ENCODE data around the gene MTA3. TPM values are rescaled to one million over a fixed set of nuclear protein-coding genes. Genes with fewer than 3 reads are reported as not detected.

Gene MTA3
- total and polyA plus RNA-seq, 2 donors (not counting 1 experiment from before 2014, with no cell fraction given): 13.4 to 33.2 TPM

DNA sequence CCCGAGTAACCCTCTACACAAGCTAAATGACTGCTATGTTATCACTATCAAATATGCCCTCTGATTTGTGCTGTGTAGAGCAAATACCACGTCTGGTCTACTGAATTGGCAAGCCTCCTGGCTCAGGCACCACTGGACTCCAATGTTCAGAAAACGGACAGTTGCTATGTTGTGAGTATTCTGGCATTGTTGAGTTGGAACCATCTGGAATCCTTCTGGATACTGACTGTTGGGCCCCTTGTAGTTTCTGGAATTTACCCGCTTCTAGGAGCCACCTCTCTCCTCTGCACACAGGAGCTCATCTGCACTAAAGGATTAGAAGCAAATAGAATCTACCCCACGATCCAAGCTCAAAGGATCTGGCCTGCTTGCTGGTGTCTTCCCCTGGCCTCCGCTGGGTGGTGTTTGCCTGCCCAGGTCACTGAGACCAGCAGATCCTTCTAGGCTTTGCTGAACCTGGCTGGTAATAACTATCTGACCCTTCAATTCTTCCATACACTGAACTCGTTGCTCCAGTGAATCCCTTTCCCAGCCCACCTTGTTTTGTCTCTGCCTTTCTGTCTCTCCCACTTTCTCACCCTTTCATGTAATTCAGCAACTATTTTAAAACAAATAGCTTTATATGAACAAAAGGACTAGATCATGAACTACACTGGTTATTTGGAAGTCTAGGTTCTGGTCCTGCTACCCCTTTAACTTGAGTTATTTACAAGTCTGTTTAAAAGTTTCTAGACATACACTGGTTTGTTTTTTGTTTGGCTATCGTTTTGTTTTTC, 226.0 kb downstream of the MTA3 start:
- no peak for DNase-seq
- peak overlapping the region; percentile 88 for H3K27ac Mint-ChIP-seq
- H3K4me1 ChIP-seq (ENCODE audit: control insufficient read depth in 2 of 2, insufficient read depth in 2 of 2, low read length in 2 of 2): peaks cover 18 to 37% of the 10 kb centered on the region in 2 donors
- no peaks in the 10 kb centered on the region for H3K27me3 Mint-ChIP-seq
- no peak overlapping the region for H3K9ac ChIP-seq (ENCODE audit: low read length)
- peak overlapping the region; percentile 87 for H3K4me3 Mint-ChIP-seq
- intact Hi-C loops (cut with micrococcal nuclease): loop anchor here (5.0 kb wide), 1 partner anchor 132 kb away; no protein-coding TSS in a partner anchor
- H3K79me2 ChIP-seq (ENCODE audit: control insufficient read depth, insufficient read depth, low read length): peaks cover 27% of the 10 kb centered on the region
- peak overlapping the region in 1 of 2 donors; percentile 69 for H3K27ac ChIP-seq (ENCODE audit: low read length in 2 of 2)
- TF ChIP-seq, protein P1, sequence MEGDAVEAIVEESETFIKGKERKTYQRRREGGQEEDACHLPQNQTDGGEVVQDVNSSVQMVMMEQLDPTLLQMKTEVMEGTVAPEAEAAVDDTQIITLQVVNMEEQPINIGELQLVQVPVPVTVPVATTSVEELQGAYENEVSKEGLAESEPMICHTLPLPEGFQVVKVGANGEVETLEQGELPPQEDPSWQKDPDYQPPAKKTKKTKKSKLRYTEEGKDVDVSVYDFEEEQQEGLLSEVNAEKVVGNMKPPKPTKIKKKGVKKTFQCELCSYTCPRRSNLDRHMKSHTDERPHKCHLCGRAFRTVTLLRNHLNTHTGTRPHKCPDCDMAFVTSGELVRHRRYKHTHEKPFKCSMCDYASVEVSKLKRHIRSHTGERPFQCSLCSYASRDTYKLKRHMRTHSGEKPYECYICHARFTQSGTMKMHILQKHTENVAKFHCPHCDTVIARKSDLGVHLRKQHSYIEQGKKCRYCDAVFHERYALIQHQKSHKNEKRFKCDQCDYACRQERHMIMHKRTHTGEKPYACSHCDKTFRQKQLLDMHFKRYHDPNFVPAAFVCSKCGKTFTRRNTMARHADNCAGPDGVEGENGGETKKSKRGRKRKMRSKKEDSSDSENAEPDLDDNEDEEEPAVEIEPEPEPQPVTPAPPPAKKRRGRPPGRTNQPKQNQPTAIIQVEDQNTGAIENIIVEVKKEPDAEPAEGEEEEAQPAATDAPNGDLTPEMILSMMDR (IDR thresholded peaks at IDR 0.05): no peak
- no peak for TF ChIP-seq EZH2 (IDR thresholded peaks at IDR 0.05; ENCODE audit: borderline replicate concordance, insufficient read depth, low read depth, low read length, poor library complexity, severe bottlenecking)
- ChIA-PET POLR2A (interaction anchor here (1.5 to 6.5 kb wide), 2 partner anchors 16 to 43 kb away, joined by 3 to 82 read pairs; no protein-coding TSS in a partner anchor), CTCF (interaction anchor here (1.4 to 4.3 kb wide), 3 partner anchors 11 to 34 kb away, joined by 5 to 64 read pairs (median 9); no protein-coding TSS in a partner anchor)
- no peaks in the 10 kb centered on the region for H3K27me3 ChIP-seq (replicated peaks in 1 of 4; ENCODE audit: control extremely low read depth in 1 of 4, control insufficient read depth in 3 of 4, insufficient read depth in 4 of 4, low read length in 3 of 4)
- no peaks in the 10 kb centered on the region for H3K9me3 ChIP-seq (ENCODE audit: control extremely low read depth in 1 of 3, control insufficient read depth in 2 of 3, insufficient read depth in 1 of 3, low read length in 2 of 3)
- no peak for ATAC-seq (ENCODE audit: low read depth)
- H3K4me3 ChIP-seq (ENCODE audit: control extremely low read depth in 1 of 5, extremely low read depth in 1 of 5, insufficient read depth in 1 of 5, low read depth in 2 of 5, low read length in 4 of 5): no peak overlapping the region
- no peaks in the 10 kb centered on the region for H3K36me3 ChIP-seq (replicated peaks in 1 of 2; ENCODE audit: control extremely low read depth in 1 of 2, control insufficient read depth in 1 of 2, extremely low read depth in 1 of 2, insufficient read depth in 2 of 2, low read length in 1 of 2)
- no peaks in the 10 kb centered on the region for H4K20me1 ChIP-seq (ENCODE audit: control insufficient read depth, insufficient read depth, low read length, poor library complexity, severe bottlenecking)
- peak overlapping the region; percentile 90 for H3K4me2 ChIP-seq (replicated peaks; ENCODE audit: low read depth, low read length, poor library complexity, severe bottlenecking)
- peak overlapping the region; percentile 92 for H2AFZ ChIP-seq (ENCODE audit: insufficient read depth, low read depth, low read length, poor library complexity, severe bottlenecking)
- H3K9me3 Mint-ChIP-seq (ENCODE audit: insufficient read depth): no peaks in the 10 kb centered on the region
- H3K4me1 Mint-ChIP-seq: peaks cover 46% of the 10 kb centered on the region
- WGBS (ENCODE audit: insufficient coverage): 77% methylated on average over 5 of the region's 8 CpGs

DNA sequence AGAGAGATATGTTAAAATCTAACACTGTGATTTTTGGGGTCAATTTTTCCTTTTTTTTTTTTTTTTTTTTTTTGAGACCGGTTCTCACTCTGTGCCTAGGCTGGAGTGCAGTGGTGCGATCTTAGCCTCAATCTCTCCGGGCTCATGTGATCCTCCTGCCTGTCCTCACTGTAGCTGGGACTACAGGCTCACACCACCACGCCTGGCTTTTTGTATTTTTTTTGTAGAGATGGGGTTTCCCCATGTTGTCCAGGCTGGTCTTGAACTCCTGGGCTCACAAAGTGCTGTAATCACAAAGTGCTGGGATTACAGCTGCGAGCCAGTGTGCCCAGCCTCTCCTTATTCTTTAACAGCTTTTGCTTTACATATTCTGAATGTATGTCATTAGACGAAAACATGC, 226.8 kb downstream of the MTA3 start:
- 100% methylated on average over 2 of the region's 6 CpGs for WGBS (ENCODE audit: insufficient coverage)
- ChIA-PET POLR2A (interaction anchor here (6.5 kb wide), 1 partner anchor 15 kb away, joined by 82 read pairs; no protein-coding TSS in a partner anchor), CTCF (interaction anchor here (2.9 to 4.3 kb wide), 2 partner anchors 16 to 33 kb away, joined by 9 to 64 read pairs; no protein-coding TSS in a partner anchor)
- no peak for ATAC-seq (ENCODE audit: low read depth)
- TF ChIP-seq, protein P1 (IDR thresholded peaks at IDR 0.05): no peak
- no peak for TF ChIP-seq EZH2 (IDR thresholded peaks at IDR 0.05; ENCODE audit: borderline replicate concordance, insufficient read depth, low read depth, low read length, poor library complexity, severe bottlenecking)
- H3K4me1 ChIP-seq (ENCODE audit: control insufficient read depth in 2 of 2, insufficient read depth in 2 of 2, low read length in 2 of 2): peaks cover 18 to 37% of the 10 kb centered on the region in 2 donors
- intact Hi-C loops (cut with micrococcal nuclease): no loop called here
- peaks cover 22% of the 10 kb centered on the region for H3K79me2 ChIP-seq (ENCODE audit: control insufficient read depth, insufficient read depth, low read length)
- no peak overlapping the region for H3K4me2 ChIP-seq (replicated peaks; ENCODE audit: low read depth, low read length, poor library complexity, severe bottlenecking)
- no peaks in the 10 kb centered on the region for H3K36me3 ChIP-seq (replicated peaks in 1 of 2; ENCODE audit: control extremely low read depth in 1 of 2, control insufficient read depth in 1 of 2, extremely low read depth in 1 of 2, insufficient read depth in 2 of 2, low read length in 1 of 2)
- DNase-seq: no peak
- no peaks in the 10 kb centered on the region for H4K20me1 ChIP-seq (ENCODE audit: control insufficient read depth, insufficient read depth, low read length, poor library complexity, severe bottlenecking)
- peak overlapping the region in 1 of 2 donors; percentile 69 for H3K27ac ChIP-seq (ENCODE audit: low read length in 2 of 2)
- H2AFZ ChIP-seq (ENCODE audit: insufficient read depth, low read depth, low read length, poor library complexity, severe bottlenecking): no peak overlapping the region
- H3K4me3 ChIP-seq (ENCODE audit: control extremely low read depth in 1 of 5, extremely low read depth in 1 of 5, insufficient read depth in 1 of 5, low read depth in 2 of 5, low read length in 4 of 5): no peak overlapping the region
- no peak overlapping the region for H3K9ac ChIP-seq (ENCODE audit: low read length)
- peaks cover 46% of the 10 kb centered on the region for H3K4me1 Mint-ChIP-seq
- H3K9me3 Mint-ChIP-seq (ENCODE audit: insufficient read depth): no peaks in the 10 kb centered on the region
- no peaks in the 10 kb centered on the region for H3K9me3 ChIP-seq (ENCODE audit: control extremely low read depth in 1 of 3, control insufficient read depth in 2 of 3, insufficient read depth in 1 of 3, low read length in 2 of 3)
- no peaks in the 10 kb centered on the region for H3K27me3 ChIP-seq (replicated peaks in 1 of 4; ENCODE audit: control extremely low read depth in 1 of 4, control insufficient read depth in 3 of 4, insufficient read depth in 4 of 4, low read length in 3 of 4)
- no peaks in the 10 kb centered on the region for H3K27me3 Mint-ChIP-seq
- H3K27ac Mint-ChIP-seq: peak overlapping the region; percentile 15
- peak overlapping the region; percentile 24 for H3K4me3 Mint-ChIP-seq

All from B cell (primary cell).